H7 (cell line): ENCODE measurements around the gene RIN2. TPM values are rescaled to one million over a fixed set of nuclear protein-coding genes. Genes with fewer than 3 reads are reported as not detected.

Experiments used
- DNase-seq: peaks from one replicate; pipeline ENCODE4 v3.0.0; 2012
- H3K27me3 ChIP-seq: 2 replicates; pipeline ENCODE4 v1.6.0; 2011; ENCODE audit warnings: mild to moderate bottlenecking, low read length; ENCODE audit not compliant: control insufficient read depth, insufficient read depth
- H3K36me3 ChIP-seq: replicated peaks from 2 replicates; pipeline ENCODE4 v1.5.1; 2011; ENCODE audit warnings: low read length; ENCODE audit not compliant: control insufficient read depth, insufficient read depth
- H3K4me3 ChIP-seq: 2 replicates; pipeline ENCODE4 v1.5.1; 2011; ENCODE audit warnings: low read depth, mild to moderate bottlenecking, control low read depth, low read length, moderate library complexity; ENCODE audit not compliant: insufficient read depth
- total RNA-seq: library from RNA; depleted of rRNA; stranded (reverse); fragments of >200 nt; shearing (Covaris generic); gene quantifications from 2 replicates; pipeline ENCODE4 v1.2.3, GENCODE V29; 2014

RIN2 gene
- total RNA-seq, 1 experiment from 2014 or later = 2.6 TPM

- Histone ChIP-seq H3K27me3 (no peaks in the 10 kb centered on the region), H3K36me3 (no peaks in the 10 kb centered on the region), H3K4me3 (no peak overlapping the region)
- no peak for DNase-seq
Measured at GRCh38 chr20:19725814-19726525, 32.1 kb upstream of the RIN2 start.

- DNase-seq = no peak
- Histone ChIP-seq H3K36me3 (no peaks in the 10 kb centered on the region), H3K4me3 (no peak overlapping the region), H3K27me3 (no peaks in the 10 kb centered on the region)
Measured at GRCh38 chr20:19727251-19727847, 30.7 kb upstream of the RIN2 start.

- H3K36me3 ChIP-seq = no peaks in the 10 kb centered on the region
- no peak overlapping the region for H3K4me3 ChIP-seq
- DNase-seq = no peak
- no peaks in the 10 kb centered on the region for H3K27me3 ChIP-seq
Measured at GRCh38 chr20:19729672-19730071, 28.4 kb upstream of the RIN2 start.

- Histone ChIP-seq H3K27me3 (no peaks in the 10 kb centered on the region), H3K4me3 (no peak overlapping the region), H3K36me3 (no peaks in the 10 kb centered on the region)
- no peak for DNase-seq
Measured at GRCh38 chr20:19730706-19731105, 27.4 kb upstream of the RIN2 start.

- H3K36me3 ChIP-seq = no peaks in the 10 kb centered on the region
- H3K27me3 ChIP-seq = no peaks in the 10 kb centered on the region
- no peak overlapping the region for H3K4me3 ChIP-seq
- no peak for DNase-seq
Measured at GRCh38 chr20:19734811-19735210, 23.2 kb upstream of the RIN2 start.

GRCh38 chr20:19735446-19735845 is 22.6 kb upstream of the RIN2 start:
- DNase-seq = no peak
- H3K36me3 ChIP-seq = no peaks in the 10 kb centered on the region
- H3K27me3 ChIP-seq = no peaks in the 10 kb centered on the region
- H3K4me3 ChIP-seq = no peak overlapping the region

- no peaks in the 10 kb centered on the region for H3K27me3 ChIP-seq
- H3K4me3 ChIP-seq = no peak overlapping the region
- DNase-seq = no peak
- H3K36me3 ChIP-seq = no peaks in the 10 kb centered on the region
Measured at GRCh38 chr20:19737025-19737424, 21.0 kb upstream of the RIN2 start.

- no peak overlapping the region for H3K4me3 ChIP-seq
- H3K36me3 ChIP-seq = no peaks in the 10 kb centered on the region
- no peaks in the 10 kb centered on the region for H3K27me3 ChIP-seq
- DNase-seq = no peak
Measured at GRCh38 chr20:19738951-19739350, 19.1 kb upstream of the RIN2 start.

- H3K36me3 ChIP-seq = no peaks in the 10 kb centered on the region
- no peaks in the 10 kb centered on the region for H3K27me3 ChIP-seq
- H3K4me3 ChIP-seq = no peak overlapping the region
- no peak for DNase-seq
Measured at GRCh38 chr20:19739351-19739750, 18.7 kb upstream of the RIN2 start.

GRCh38 chr20:19740512-19740911 is 17.5 kb upstream of the RIN2 start:
- DNase-seq = no peak
- H3K36me3 ChIP-seq = no peaks in the 10 kb centered on the region
- H3K27me3 ChIP-seq = no peaks in the 10 kb centered on the region
- no peak overlapping the region for H3K4me3 ChIP-seq

- Histone ChIP-seq H3K27me3 (no peaks in the 10 kb centered on the region), H3K4me3 (no peak overlapping the region), H3K36me3 (no peaks in the 10 kb centered on the region)
- no peak for DNase-seq
Measured at GRCh38 chr20:19741924-19742323, 16.1 kb upstream of the RIN2 start.

- no peaks in the 10 kb centered on the region for H3K27me3 ChIP-seq
- no peak overlapping the region for H3K4me3 ChIP-seq
- no peak for DNase-seq
- no peaks in the 10 kb centered on the region for H3K36me3 ChIP-seq
Measured at GRCh38 chr20:19742974-19743639, 15.0 kb upstream of the RIN2 start.

- no peaks in the 10 kb centered on the region for H3K27me3 ChIP-seq
- no peak for DNase-seq
- H3K36me3 ChIP-seq = no peaks in the 10 kb centered on the region
- no peak overlapping the region for H3K4me3 ChIP-seq
Measured at GRCh38 chr20:19743640-19743995, 14.4 kb upstream of the RIN2 start.

- DNase-seq = no peak
- no peaks in the 10 kb centered on the region for H3K27me3 ChIP-seq
- no peaks in the 10 kb centered on the region for H3K36me3 ChIP-seq
- no peak overlapping the region for H3K4me3 ChIP-seq
Measured at GRCh38 chr20:19745106-19745505, 13.0 kb upstream of the RIN2 start.

- DNase-seq = no peak
- H3K36me3 ChIP-seq = no peaks in the 10 kb centered on the region
Measured at GRCh38 chr20:19745584-19745983, 12.5 kb upstream of the RIN2 start.

More at GRCh38 chr20:19745584-19745983, 12.5 kb upstream of the RIN2 start:
- Histone ChIP-seq H3K27me3 (no peaks in the 10 kb centered on the region; the same call in 1 of the 2 replicates), H3K4me3 (no peak overlapping the region)
